Loucy (cell line): ENCODE data around the gene PAX2.

ENCODE experiments used
- EZH2phosphoT487 ChIP-seq: fragments of 200-600 bp; IDR thresholded peaks from 2 replicates; pipeline ENCODE4 v1.6.1; 2018; ENCODE audit warnings: antibody characterized with exemption, mild to moderate bottlenecking, moderate library complexity, borderline replicate concordance
- TF ChIP-seq, protein P1 (sequence below): fragments of 200-600 bp; sonication (generic); conservative IDR thresholded peaks from 2 replicates; pipeline ENCODE4 v1.5.1; 2014; ENCODE audit warnings: mild to moderate bottlenecking, antibody characterized with exemption, low read length

- TF ChIP-seq, protein P1, sequence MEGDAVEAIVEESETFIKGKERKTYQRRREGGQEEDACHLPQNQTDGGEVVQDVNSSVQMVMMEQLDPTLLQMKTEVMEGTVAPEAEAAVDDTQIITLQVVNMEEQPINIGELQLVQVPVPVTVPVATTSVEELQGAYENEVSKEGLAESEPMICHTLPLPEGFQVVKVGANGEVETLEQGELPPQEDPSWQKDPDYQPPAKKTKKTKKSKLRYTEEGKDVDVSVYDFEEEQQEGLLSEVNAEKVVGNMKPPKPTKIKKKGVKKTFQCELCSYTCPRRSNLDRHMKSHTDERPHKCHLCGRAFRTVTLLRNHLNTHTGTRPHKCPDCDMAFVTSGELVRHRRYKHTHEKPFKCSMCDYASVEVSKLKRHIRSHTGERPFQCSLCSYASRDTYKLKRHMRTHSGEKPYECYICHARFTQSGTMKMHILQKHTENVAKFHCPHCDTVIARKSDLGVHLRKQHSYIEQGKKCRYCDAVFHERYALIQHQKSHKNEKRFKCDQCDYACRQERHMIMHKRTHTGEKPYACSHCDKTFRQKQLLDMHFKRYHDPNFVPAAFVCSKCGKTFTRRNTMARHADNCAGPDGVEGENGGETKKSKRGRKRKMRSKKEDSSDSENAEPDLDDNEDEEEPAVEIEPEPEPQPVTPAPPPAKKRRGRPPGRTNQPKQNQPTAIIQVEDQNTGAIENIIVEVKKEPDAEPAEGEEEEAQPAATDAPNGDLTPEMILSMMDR: no peak
- no peak for TF ChIP-seq EZH2phosphoT487
Observed at GRCh38 chr10:100864036-100864885, 118.9 kb downstream of the PAX2 start.
